Activated CD4-positive, alpha-beta T cell treated with anti-CD3 and anti-CD28 coated beads, Interleukin-2, Interleukin-6, amounts not matched to agents 100 ng/mL and 50 ng/mL, durations not matched to agents 16 hours and 8 hours (primary cell): ENCODE data around the gene CCM2.

Experiments used
- DNase-seq: peaks from one replicate; pipeline ENCODE4 v3.0.0-alpha.2; 2020

Gene CCM2

DNA sequence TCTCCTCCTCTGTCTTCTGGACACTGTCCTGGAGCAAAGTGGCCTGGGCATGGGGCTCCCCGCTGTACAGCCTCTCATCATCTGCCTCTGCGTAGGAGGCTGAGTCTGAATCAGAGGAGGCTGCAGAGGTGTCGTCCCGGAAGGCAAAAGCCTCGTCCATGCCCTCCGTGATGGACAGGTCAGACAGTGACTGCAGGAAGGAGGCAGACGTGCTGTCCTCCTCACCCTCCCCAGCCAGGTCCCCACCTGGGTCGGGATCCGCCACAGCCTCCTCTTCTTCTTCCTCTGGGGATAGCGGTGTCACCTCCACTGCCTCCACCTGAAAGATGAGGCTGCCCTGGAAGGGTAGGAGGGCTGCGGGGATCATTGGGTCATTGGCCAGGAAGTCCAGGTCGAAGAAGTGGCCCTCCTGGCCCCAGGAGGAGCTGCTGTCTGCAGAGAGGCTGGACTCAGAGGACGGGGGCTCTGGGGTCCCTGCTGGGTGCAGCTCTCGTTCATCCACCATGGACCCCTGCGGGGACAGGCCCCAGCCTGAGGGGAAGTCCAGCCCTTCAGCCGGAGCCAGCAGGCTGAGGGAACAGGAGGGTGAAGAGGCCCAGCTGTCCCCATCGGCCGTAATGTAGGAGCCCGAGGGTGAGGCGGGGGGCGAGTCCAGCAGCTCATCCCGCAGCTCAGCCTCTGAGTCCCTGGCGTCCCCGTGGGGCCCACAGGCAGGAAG is 85.1 kb downstream of the CCM2 start:
- no peak for DNase-seq

DNA sequence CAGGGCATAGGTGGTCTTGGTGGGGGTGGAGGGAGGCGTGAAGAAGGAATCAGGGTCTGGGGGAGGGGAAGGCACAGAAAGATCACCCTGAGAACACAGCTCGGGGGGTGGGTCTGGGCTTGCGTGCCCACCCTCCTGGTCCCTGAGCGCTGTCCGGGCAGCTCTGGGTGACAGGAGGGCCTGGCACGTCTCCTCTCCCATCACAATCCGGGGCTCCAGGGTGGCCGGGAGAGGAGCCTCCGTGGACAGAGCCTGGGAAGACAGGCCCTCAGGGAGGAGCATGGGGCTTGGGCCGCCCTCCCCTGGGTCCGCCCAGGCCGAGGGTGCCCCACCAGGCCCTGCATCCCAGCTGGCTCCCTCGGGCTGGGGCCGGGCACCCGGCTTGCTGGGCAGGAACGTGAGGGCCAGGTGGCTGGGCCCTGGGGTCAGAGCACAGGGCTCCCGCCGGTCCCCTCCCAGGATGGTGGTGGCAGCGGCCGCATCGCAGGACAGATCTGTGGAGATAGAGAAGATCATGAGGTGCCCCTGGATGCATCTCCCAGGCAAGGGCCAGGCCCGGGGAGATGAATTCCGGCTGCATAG is 85.7 kb downstream of the CCM2 start:
- DNase-seq = no peak

DNA sequence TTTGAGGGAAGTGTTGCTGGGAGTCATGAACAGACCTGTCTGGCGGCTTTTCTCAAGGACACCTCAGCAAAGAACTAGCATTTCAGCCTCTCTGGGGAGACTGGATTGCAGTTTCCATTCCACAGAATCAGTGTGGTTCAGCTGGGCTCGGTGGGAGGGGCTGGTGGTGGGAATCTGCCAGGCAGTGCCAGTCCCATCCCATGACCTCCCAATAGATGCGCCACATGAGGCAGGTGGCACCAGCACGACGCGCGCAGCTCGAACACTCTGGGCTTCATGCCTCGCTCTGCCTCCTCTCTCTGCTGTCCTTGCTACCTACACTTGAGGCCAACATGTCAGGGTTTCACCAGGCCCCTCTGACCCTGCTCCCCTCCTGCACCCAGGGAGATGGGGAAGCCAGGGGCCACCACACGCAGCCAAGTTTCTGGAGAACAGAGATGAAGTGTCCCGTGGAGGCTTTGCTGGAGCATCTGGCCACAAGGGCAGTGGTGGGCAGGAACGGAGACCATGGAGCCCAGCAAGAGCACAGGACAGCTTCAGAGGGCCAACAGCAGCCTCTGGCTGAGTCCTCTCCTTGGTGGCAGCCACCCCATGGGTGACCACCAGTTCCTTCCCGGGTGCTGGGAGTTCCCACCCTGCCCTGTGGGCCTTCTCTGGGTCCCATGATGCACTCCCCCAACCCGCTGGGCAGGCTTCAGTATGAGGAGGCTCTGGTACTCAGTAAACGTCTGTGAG is 86.5 kb downstream of the CCM2 start:
- no peak for DNase-seq

DNA sequence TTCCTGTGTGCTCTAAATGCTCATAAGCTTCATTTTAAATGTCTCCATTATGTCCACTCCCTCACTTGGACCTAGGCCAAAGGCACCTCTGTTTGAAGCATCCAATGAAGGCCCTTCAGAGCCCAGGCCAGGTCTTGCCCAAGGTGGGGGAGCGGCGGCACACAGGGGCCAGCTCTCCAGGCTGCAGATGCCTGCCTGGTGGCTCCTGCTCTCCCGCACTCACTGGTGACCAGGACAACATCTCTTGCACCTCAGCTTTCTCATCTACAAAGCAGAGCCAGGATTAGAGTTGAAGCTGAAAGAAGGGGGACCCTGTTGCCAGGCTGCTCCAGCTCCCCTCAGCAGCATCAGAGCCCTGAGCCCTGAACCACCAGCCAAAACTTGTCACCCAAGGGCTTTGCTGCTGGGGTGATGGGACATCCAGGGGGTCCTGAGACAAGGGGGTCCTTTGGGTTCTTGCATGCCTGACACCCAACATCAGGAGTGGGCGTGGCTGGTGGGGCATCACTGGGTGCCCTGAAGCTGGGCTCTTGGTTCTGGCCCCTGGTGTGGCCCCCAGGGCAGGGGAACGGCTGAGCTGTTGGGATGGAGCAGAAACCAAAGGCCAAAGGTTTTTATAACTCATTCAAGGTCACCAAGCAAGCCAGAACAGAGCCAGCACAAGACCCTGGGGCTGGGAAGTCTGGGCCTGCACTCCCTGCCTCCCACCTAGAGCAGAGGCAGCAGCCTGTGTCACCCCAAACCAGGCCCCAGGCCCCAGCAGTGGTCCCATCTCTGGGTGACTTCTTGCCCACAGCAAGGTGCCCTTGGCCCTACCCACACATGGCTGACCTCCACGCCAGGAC is 87.5 kb downstream of the CCM2 start:
- no peak for DNase-seq

DNA sequence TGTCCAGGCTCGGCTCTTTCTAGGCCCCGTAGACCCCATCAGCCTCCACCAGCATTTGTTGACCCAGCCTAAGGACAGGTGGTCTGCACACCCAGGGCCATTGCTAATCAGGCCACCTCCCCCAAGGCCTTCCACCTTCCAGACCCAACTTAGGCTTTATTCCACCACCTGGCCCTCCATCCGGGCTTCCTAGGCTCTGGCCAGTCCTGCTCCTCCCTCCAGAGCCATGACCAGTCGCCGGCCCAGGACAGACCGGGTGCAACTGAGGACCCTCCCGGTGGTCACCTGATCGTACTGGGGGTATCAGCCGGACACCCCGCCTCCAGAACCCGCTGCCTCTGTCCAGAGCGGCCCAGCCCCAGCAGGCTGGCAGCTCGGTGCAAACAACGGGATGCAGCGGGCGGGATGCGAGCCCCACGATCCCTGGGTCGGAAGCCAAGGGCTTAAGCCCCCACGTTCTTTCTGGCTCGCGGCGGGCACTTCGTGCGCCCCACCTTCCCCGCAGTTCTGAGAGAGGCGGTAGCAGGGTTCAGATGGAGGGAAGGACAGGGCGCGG is 88.2 kb downstream of the CCM2 start:
- DNase-seq = no peak

DNA sequence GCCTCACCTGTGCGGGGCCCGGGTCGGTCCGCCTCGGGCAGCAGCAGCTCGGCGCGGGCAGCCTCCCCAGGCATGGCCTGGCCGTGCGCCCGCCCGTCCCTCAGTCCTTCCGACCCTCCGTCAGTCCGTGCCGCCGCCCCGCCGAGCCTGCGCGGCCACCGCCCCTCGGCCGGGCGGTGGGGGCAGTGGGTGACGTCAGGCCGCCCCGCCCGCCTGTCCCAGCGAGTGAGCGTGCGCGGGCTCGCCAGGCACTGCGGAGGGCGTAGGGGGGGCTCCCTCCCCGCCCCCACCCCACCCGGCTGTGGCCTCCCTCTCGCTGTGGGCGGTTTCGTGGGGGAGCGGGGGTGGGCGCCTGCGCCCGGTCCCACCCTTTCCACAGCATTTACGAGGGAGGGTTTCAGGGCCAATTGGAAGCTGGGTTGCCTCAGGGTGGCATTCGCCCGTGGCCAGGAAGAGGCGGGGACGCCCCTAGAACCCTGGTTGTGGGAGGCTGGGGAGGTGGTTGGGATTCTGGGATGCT is 88.9 kb downstream of the CCM2 start, which contains the start of gene NACAD:
TSS of gene NACAD (minus strand) at position 149 of the 520 bp plus-strand sequence. CDS start at position 74, 75 bp downstream.
- no peak for DNase-seq

DNA sequence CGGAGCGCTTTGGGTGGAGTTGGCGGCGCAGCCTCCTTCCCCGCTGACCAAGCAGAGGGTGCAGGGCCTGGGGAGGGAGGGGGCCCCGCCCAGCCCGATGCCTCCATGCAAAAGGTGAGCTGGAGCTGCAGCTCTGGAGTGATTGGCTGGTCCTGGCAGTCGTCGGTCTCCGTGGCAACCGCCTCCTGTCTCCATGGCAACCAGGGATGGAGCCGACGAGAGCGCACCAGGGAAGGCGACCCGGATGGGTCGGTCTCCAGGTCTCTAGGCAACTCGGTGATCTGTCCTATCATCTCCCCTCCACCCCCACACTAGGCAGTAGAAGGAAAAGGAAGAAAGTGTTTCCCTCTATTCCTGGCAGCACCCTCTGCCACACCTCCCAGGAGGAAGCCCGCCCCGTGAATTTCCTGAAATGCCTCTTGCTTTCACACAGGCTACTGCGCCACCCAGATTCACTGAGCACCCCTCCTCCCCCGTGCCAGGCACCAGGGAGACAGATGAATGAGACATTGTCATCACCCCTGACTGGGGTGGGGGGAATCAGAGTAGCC is 89.4 kb downstream of the CCM2 start:
- DNase-seq = peak; percentile 68

DNA sequence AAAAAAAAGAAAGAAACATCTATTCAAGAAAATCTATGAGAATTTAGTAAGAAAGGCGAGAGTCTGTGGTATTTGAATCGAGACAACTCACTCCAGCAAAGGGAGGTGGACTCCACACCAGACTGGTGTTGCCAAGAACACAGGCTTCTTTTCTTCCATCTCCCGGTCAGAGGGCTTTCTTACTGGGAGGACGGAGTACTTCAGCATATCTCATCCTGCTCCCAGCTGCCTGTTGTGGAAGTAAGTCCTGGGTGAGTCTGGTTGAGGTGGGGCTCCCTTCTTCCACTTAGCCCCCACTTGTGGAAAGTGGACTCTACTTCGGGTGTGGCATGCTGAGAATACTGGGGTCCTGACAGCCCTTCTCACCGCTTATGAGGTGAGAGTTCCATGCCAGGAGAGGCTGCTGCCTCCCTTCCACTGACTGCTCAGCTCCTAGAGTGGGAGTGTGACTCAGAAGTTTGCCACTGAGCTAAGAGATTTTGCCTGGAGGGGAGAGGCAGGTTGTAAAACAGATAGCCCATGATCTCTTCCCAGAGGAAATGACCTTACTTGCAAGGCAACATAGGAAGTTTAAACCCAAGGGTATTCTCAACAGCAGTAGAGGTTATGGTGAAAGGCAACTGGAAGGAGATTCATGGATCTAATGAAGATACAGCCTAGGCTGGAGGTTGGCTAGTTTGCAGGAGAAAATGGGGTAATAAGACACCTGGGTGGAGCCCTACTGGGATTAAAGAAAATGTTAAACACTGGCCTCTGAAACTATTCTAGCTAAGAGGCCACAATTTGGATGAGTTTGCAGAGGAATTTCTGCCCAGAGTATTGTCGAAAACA is 92.3 kb downstream of the CCM2 start:
- no peak for DNase-seq

DNA sequence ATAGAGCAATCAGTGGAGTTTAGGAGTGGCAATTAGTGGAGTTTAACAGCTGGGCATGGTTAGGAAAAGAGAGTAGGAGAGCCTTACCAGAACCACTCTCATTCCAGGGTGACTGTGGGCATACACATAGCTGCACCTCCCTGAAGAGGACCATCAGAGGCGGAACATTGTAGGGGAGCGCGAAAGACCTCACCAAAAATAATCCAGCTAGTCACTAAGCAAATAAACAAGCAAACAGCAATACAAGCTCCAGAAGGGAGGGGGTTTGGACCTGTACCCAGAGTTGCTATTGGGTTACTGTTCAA is 92.9 kb downstream of the CCM2 start:
- no peak for DNase-seq

DNA sequence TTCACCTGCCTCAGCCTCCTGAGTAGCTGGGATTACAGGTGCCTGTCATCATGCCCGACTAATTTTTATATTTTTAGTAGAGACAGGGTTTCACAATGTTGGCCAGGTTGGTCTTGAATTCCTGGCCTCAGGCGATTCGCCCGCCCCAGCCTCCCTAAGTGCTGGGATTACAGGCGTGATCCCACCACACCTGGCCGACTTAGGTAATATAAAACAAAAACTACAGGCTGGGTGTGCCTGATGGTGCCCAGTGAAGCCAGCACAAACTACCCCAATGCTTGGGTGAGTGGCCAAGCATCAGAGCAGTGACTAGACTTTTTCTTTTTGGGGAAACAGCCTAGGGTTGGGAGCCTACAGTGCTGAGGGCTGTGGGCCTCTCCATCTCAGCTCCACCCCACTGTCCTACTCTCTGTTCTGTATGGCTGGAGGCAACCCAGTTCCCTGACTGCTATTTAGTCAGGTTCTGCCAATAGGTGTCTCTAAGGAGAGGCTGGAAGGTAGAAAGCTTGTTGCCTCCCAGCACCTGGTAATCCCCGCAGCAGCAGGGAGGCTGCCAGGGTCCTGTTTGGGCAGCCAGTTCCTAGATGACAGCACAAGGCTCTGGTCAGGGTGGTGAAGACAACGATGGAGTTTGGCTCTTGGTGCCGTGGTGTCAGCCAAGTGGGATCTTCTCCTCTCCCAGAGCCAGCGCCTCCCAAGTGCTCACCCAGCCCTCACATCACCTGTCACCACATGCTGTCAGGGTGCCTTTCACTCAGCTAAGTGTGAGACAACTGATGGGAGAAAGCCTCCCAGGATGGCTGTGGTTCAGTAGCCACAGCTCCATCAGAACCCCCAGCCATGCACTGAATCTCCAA is 99.2 kb downstream of the CCM2 start:
- DNase-seq = no peak

DNA sequence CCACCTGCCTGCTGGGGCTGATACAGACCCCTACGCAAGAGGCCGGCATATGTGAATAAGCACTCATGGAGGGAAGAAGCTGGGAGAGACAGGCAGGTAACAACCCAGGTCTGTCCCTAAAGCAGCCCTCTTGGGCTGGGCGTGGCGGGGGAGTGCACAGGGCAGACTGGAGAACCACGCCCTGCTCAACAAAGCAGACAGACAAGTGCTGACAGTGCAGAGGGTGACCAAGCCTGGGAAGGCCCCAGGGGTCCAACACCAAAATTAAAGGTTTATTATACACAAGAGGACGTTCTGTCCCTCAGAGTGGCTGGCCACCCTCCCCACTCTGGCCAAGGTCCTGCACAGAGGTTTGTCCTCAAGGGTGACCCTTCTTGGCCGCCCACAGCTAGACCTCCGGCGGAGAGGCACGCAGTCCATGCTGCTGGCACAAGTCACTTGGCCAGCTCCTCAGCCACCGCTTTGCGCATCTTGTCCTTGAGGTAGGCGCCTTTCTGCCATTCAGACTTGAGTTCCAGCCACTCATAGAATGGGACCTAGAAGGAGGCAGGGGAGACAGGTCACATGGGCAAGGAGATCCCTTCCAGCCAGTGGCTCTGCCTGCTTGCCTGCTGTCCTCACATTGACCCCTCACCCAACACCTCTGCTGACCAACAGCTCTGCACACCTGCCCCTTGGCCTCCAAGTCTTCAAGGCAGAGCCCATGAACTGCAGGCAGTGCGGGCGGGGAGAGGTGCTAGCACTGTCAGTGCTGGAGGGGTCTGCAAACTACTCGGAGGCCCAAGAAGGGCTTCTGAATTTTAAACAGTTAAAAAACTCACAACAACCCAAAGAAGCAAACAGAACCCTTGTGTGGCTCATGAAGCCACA is 100.1 kb downstream of the CCM2 start:
- no peak for DNase-seq

DNA sequence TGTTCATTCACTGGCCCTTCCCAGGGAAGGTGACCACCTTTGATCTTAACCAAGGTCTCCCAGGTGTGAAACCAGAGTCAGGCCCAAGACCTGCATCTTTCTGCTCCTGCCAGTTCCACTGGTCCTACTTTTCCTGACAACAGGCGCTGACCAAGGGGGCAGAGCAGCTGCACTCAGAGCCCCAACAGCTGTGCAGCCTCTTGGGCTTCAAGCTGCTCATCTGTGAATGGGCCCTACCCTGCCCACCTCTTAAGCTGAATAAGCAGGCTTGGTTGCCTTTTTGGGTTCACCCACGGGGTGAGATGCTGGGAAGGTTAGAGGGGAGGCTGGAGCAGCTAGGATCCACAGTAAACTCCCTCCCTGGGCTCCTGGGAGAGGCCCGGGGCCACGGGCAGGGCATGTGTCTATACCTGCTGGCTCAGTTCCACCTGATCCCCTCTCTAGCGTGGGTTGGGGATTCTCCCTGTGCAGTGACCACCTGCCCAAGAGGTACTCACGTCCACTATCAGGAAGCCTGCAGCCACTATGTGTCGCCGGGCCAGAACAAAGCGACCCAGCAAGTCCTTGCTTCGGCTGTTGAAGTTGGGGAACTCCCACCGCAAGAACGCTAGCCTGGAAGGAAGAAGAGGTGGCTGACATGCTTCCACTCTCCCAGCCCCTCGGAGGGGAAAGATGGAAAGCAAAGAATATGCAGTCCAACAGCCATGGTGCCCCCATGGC is 100.9 kb downstream of the CCM2 start:
- DNase-seq = no peak

DNA sequence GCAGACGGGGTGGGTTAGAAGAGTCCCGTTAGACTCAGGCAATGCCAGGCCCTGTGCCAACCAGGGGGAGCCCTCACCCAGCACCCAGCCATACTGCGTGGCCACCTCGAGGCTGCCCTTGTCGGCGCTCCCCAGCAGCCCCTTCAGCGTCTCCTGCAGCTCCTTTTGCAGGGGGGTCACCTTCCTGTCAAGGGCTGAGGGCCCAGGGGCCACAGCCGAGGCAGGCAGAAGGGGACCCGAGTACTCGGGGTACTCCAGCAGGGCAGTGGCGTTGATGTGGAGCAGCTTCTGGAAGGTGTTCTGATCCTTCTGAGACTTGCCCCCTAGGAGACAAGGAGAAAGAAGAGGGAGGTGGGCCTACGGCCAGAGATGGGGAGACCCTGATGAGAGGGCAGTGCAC is 101.7 kb downstream of the CCM2 start:
- DNase-seq = no peak

DNA sequence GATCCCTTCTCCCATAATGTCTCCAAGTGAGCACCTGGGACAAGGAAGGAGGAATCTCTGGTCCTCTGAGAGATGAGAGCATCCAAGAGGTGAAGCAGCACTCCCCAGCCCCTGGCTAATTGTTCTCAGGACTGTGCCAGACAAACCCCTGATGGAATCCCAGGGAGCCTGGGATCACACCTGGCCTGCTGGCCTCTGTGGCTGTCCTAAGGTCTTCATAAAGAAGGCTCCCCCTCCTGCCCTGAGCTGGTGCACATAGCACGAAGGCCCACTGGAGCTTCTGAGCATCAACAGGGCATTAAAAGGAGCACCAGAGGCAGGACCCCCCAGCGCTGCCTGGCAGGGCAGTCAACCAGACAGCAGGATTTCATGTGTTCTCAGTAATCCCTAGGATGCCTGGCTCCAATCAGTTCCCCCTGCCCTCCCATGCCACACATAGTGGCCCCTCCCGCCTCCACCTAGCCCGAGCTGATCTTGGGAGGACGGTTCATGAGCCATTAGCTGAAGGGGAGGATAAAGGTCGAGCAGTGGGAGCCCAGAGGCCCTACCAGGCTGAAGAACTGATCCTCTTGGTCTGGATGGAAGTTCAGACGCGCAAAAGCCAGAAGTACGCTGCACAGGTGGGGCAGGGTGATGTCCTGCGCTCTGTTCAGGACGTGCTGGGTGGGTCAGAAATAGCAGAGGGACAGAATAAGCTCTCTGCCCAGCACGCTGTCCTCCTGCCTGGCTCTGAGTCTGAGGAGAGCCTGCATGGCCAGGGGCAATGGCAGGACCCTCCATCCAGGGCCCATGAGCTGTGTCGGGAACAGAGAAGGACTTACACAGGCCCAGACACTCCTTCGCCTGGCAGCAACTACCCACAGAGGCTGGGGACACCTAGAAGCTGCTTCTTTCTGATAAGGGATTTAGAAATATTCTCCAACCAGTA is 103.0 kb downstream of the CCM2 start:
- no peak for DNase-seq

DNA sequence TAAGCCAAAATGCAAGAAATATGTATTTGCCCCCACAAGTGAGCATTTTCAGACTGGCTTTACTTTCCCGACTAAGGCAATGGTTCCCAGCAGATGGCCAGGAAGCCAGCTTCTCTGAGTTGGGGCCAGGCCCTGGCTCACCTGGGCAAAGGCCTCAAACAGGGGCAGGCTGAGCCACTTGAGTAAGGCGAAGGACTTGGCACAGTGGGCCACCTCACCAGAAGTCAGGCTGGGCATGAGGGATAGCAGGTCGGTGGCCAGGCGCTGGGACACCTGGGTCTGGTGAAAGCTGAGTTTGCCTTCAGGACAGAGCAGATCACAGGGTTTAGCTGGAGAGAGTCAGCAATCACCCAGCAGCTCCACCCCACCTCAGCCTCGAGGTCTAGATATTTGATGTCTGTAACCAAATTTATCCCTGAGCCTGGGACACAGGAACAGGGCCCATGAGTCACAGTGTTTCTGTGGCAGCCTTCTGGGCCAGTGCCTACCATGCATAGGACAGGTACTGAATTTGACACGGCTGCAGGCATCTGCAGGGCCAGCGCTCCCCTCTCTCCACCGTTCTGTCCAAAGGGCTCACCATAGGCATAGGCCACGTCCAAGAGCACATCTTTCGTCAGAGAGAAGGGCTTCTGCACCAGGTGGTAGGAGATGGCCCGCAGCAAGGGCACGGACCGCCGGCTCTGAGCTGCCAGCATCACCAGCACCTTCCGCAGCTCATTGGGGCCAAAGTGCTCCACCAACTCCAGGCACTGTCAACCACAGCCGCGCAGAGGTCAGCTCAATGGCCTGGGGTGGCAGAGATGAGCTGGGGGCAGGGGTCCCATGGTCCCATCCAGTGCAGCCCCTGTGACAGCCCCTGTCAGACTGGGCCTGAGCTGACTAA is 104.2 kb downstream of the CCM2 start:
- DNase-seq = no peak

DNA sequence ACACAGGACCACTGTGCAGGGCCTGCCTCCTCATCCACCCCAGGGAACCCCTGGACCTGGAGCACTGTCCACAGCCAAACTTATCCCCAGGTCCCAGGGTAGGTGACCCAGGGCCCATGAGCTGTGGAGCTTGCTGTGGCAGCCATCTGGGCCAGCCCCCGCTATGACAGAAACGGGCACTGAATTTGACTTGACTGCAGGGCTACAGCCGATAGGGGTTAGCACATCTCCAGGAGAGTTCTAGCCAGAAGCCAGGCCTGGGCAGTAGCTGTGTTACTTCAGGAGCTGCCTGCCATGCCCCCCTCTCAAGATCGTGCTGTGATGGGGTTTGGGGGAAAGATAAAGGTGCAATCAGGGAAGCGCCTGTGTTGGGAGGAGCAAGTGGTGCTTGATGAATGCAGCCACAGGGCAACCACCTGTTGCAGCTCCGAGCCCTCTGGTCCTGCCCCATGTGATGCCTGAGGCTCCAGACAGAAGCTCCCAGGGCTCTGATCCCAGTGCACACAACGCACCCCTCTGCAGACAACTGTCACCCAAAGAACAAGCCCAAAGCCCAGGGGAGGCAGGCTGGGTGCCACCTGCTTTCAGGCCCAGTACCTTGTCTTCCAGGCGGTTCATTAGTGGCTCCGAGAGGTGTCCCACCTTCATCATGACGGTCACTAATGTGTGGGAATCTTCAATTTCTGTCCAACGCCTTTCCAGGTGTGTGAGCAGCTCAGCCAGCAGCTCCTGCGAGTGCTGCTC is 105.0 kb downstream of the CCM2 start:
- DNase-seq = no peak
